Measurements from ENCODE around the gene CSNK1D. TPM values are rescaled to one million over a fixed set of nuclear protein-coding genes. Genes with fewer than 3 reads are reported as not detected.

CSNK1D gene
- total RNA-seq, 1 experiment from 2014 or later: 196 TPM

- POLR2A ChIA-PET: no interaction called here
Measured at GRCh38 chr17:82236142-82236971, 37.1 kb downstream of the CSNK1D start.

GRCh38 chr17:82235775-82236141 is 37.7 kb downstream of the CSNK1D start:
- H3K9me3 ChIP-seq: no peaks in the 10 kb centered on the region
- TF ChIP-seq CTCF (IDR thresholded peaks at IDR 0.05; ENCODE audit: insufficient read depth in 1 of 2, low read depth in 1 of 2, low read length in 1 of 2, severe bottlenecking in 1 of 2, unreplicated experiment in 1 of 2): no peak
- Mint-ChIP-seq H3K4me1 (ENCODE audit: low read depth, unreplicated experiment) (no peaks in the 10 kb centered on the region), H3K36me3 (ENCODE audit: insufficient read depth, unreplicated experiment) (peaks cover 39% of the 10 kb centered on the region), H3K4me3 (ENCODE audit: unreplicated experiment) (no peak overlapping the region), H3K9me3 (ENCODE audit: unreplicated experiment) (no peaks in the 10 kb centered on the region), H3K27ac (ENCODE audit: unreplicated experiment) (no peak overlapping the region), H3K27me3 (ENCODE audit: insufficient read depth, unreplicated experiment) (no peaks in the 10 kb centered on the region)
- H3K4me1 ChIP-seq: peaks cover 36% of the 10 kb centered on the region
- no peaks in the 10 kb centered on the region for H3K36me3 ChIP-seq (ENCODE audit: control insufficient read depth, insufficient read depth, low read length)
- BruUV-seq (replicated peaks): no TSS peak
- ChIA-PET CTCF (interaction anchor here (0.6 to 1.7 kb wide), 10 partner anchors 10 to 205 kb away, joined by 3 to 5 read pairs (median 4); no protein-coding TSS in a partner anchor), POLR2A (interaction anchor here (0.9 kb wide), 1 partner anchor 95 kb away, joined by 3 read pairs; no protein-coding TSS in a partner anchor)
- no peaks in the 10 kb centered on the region for H3K27me3 ChIP-seq (replicated peaks; ENCODE audit: control insufficient read depth, insufficient read depth, low read length)
- H3K4me3 ChIP-seq (ENCODE audit: low read depth, low read length): no peak overlapping the region
- no peak for DNase-seq
- intact Hi-C loops (cut with micrococcal nuclease; ENCODE audit: unreplicated experiment): loop anchor here (2.0 kb wide), 1 partner anchor 29 kb away; no protein-coding TSS in a partner anchor

More at GRCh38 chr17:82236142-82236971, 37.1 kb downstream of the CSNK1D start:
- no peaks in the 10 kb centered on the region for H3K9me3 ChIP-seq
- peak; percentile 82 to 92 for TF ChIP-seq CTCF (IDR thresholded peaks at IDR 0.05; ENCODE audit: insufficient read depth in 1 of 2, low read depth in 1 of 2, low read length in 1 of 2, severe bottlenecking in 1 of 2, unreplicated experiment in 1 of 2)
- H3K27me3 ChIP-seq (replicated peaks; ENCODE audit: control insufficient read depth, insufficient read depth, low read length): no peaks in the 10 kb centered on the region
- peaks cover 45% of the 10 kb centered on the region for H3K36me3 Mint-ChIP-seq (ENCODE audit: insufficient read depth, unreplicated experiment)
- peak in 1 of 2 experiments; percentile 72 for DNase-seq
- H3K4me1 Mint-ChIP-seq (ENCODE audit: low read depth, unreplicated experiment): no peaks in the 10 kb centered on the region
- no TSS peak for BruUV-seq (replicated peaks)
- intact Hi-C loops (cut with micrococcal nuclease; ENCODE audit: unreplicated experiment): no loop called here
- H3K36me3 ChIP-seq (ENCODE audit: control insufficient read depth, insufficient read depth, low read length): no peaks in the 10 kb centered on the region
- no peak overlapping the region for H3K27ac Mint-ChIP-seq (ENCODE audit: unreplicated experiment)
- no peak overlapping the region for H3K4me3 Mint-ChIP-seq (ENCODE audit: unreplicated experiment)
- H3K4me1 ChIP-seq: peaks cover 35% of the 10 kb centered on the region
- no peak overlapping the region for H3K4me3 ChIP-seq (ENCODE audit: low read depth, low read length)
- CTCF ChIA-PET: interaction anchor here (0.6 to 1.7 kb wide), 11 partner anchors 9 to 206 kb away, joined by 3 to 5 read pairs (median 4); no protein-coding TSS in a partner anchor
- no peaks in the 10 kb centered on the region for H3K27me3 Mint-ChIP-seq (ENCODE audit: insufficient read depth, unreplicated experiment)
- H3K9me3 Mint-ChIP-seq (ENCODE audit: unreplicated experiment): no peaks in the 10 kb centered on the region

GRCh38 chr17:82235056-82235774 is 38.3 kb downstream of the CSNK1D start:
- Mint-ChIP-seq H3K4me3 (ENCODE audit: unreplicated experiment) (no peak overlapping the region), H3K4me1 (ENCODE audit: low read depth, unreplicated experiment) (no peaks in the 10 kb centered on the region), H3K27ac (ENCODE audit: unreplicated experiment) (peak overlapping the region; percentile 20), H3K27me3 (ENCODE audit: insufficient read depth, unreplicated experiment) (no peaks in the 10 kb centered on the region), H3K9me3 (ENCODE audit: unreplicated experiment) (no peaks in the 10 kb centered on the region), H3K36me3 (ENCODE audit: insufficient read depth, unreplicated experiment) (peaks cover 34% of the 10 kb centered on the region)
- Histone ChIP-seq H3K36me3 (ENCODE audit: control insufficient read depth, insufficient read depth, low read length) (no peaks in the 10 kb centered on the region), H3K27me3 (replicated peaks; ENCODE audit: control insufficient read depth, insufficient read depth, low read length) (no peaks in the 10 kb centered on the region), H3K4me3 (ENCODE audit: low read depth, low read length) (no peak overlapping the region), H3K4me1 (peaks cover 39% of the 10 kb centered on the region), H3K9me3 (no peaks in the 10 kb centered on the region)
- no TSS peak for BruUV-seq (replicated peaks)
- POLR2A ChIA-PET: interaction anchor here (0.9 kb wide), 1 partner anchor 96 kb away, joined by 3 read pairs; no protein-coding TSS in a partner anchor
- DNase-seq: no peak
- CTCF ChIA-PET: interaction anchor here (1.0 to 1.7 kb wide), 3 partner anchors 10 to 205 kb away, joined by 3 to 4 read pairs (median 4); no protein-coding TSS in a partner anchor
- TF ChIP-seq CTCF (IDR thresholded peaks at IDR 0.05; ENCODE audit: insufficient read depth in 1 of 2, low read depth in 1 of 2, low read length in 1 of 2, severe bottlenecking in 1 of 2, unreplicated experiment in 1 of 2): no peak
- intact Hi-C loops (cut with micrococcal nuclease; ENCODE audit: unreplicated experiment): loop anchor here (2.0 kb wide), 1 partner anchor 28 kb away; no protein-coding TSS in a partner anchor

Data from Caco-2 (cell line).